Hepatocyte (in vitro differentiated cells): ENCODE measurements around the gene DAB2IP.

Experiments
- EZH2 ChIP-seq: fragments of 200-600 bp; sonication (generic); IDR thresholded peaks from 2 replicates; pipeline ENCODE4 v1.6.1; 2016; ENCODE audit warnings: antibody characterized with exemption, mild to moderate bottlenecking, borderline replicate concordance
- EZH2phosphoT487 ChIP-seq: fragments of 200-600 bp; sonication (generic); IDR thresholded peaks from one replicate; pipeline ENCODE4 v1.6.1; 2018; ENCODE audit warnings: antibody characterized with exemption, mild to moderate bottlenecking, low read depth, moderate library complexity; ENCODE audit not compliant: unreplicated experiment, severe bottlenecking
- TF ChIP-seq, protein P1 (sequence below): fragments of 200-600 bp; sonication (generic); IDR thresholded peaks from 2 replicates; pipeline ENCODE4 v1.5.1; 2016; ENCODE audit warnings: antibody characterized with exemption, mild to moderate bottlenecking; ENCODE audit not compliant: poor library complexity

DNA sequence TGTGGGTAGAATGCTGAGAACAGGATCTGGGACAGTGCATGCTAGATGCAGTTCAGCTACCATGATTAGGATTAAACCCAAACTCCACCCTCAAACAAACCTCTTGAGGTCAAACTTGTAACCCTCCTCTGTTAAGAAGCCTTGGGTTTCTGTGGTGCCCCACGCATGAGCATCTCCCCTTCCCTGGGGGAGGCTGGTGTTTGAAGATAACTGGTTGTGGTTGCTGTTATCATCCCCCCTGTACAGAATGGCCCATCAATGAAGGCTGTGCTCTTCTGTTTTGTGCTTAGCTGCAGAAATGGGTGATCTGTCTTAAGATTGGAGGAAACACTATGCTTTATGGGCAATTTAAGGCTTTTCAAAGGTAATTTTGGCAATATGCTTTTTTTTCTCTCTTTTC lies 4.4 kb upstream of the DAB2IP start:
- TF ChIP-seq, protein P1, sequence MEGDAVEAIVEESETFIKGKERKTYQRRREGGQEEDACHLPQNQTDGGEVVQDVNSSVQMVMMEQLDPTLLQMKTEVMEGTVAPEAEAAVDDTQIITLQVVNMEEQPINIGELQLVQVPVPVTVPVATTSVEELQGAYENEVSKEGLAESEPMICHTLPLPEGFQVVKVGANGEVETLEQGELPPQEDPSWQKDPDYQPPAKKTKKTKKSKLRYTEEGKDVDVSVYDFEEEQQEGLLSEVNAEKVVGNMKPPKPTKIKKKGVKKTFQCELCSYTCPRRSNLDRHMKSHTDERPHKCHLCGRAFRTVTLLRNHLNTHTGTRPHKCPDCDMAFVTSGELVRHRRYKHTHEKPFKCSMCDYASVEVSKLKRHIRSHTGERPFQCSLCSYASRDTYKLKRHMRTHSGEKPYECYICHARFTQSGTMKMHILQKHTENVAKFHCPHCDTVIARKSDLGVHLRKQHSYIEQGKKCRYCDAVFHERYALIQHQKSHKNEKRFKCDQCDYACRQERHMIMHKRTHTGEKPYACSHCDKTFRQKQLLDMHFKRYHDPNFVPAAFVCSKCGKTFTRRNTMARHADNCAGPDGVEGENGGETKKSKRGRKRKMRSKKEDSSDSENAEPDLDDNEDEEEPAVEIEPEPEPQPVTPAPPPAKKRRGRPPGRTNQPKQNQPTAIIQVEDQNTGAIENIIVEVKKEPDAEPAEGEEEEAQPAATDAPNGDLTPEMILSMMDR: no peak
- TF ChIP-seq EZH2phosphoT487 (no peak), EZH2 (no peak)
